HG03045 (cell line): Measurements from ENCODE around the gene CPNE2.

Experiments
- ATAC-seq: cut with Tn5 transposase; IDR thresholded peaks from one replicate; pipeline ENCODE4 v1.9.1; 2021; ENCODE audit warnings: mild to moderate bottlenecking, moderate library complexity; ENCODE audit not compliant: unreplicated experiment

The CPNE2 gene

DNA sequence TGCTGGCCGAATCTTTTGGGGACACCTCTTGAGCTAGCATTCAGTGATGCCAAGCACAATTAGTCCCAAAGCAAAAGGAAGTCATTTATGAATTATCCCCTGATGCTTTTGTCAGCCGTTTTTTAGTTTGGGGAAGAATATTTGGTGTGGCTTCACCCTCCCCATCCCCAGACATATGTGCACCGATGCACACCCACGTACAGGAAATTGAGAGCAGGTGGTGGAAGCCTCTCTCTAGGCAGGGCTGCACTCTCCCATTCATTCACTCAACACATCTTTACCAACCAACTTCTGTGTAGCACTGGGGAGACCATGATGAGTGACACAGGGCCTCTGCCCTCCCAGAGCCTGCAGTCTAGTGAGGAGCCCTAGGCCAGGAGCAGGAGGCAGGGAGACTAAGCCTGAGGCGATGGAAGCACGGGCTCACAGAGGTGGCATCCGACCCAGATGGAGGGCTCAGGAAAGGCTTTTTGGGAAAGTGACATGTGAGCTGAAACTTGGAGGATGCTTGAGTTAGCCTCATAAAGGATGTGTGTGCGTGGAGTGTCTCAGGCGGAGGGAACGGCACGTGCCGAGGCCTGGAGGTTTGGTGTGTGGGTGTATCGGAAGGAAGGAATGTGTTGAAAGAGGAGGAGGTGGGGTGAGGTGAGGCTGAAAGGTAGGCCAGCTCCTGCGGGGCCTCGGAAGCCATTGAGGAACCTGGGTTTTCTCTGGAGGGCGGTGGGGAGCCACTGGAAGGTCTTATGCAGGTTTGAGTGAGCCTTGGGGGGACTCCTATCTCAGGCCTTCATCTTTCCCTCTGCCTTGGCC lies 49.6 kb downstream of the CPNE2 start:
- ATAC-seq: no peak

- ATAC-seq: no peak
Measured at GRCh38 chr16:57143149-57143921, 51.0 kb downstream of the CPNE2 start.

DNA sequence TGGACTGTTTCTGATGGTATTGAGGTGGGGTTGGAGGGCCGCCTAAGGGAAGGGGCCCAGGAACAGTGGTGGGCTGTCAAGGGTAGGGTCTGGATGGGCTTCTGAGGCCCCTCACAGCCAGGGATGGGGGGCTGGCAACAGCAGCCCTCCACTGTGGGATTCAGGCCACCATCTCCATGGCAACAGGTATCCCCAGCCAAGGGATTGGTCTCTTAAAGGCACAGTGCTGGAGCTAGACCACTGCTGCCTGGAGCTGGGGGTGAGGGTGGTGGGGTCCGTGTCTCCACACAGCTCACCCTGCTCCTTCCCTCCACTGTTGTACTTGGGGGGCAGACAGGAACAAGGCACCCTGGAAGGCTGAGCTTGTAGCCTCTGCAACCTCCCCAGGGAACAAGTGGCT lies 51.6 kb downstream of the CPNE2 start:
- no peak for ATAC-seq

DNA sequence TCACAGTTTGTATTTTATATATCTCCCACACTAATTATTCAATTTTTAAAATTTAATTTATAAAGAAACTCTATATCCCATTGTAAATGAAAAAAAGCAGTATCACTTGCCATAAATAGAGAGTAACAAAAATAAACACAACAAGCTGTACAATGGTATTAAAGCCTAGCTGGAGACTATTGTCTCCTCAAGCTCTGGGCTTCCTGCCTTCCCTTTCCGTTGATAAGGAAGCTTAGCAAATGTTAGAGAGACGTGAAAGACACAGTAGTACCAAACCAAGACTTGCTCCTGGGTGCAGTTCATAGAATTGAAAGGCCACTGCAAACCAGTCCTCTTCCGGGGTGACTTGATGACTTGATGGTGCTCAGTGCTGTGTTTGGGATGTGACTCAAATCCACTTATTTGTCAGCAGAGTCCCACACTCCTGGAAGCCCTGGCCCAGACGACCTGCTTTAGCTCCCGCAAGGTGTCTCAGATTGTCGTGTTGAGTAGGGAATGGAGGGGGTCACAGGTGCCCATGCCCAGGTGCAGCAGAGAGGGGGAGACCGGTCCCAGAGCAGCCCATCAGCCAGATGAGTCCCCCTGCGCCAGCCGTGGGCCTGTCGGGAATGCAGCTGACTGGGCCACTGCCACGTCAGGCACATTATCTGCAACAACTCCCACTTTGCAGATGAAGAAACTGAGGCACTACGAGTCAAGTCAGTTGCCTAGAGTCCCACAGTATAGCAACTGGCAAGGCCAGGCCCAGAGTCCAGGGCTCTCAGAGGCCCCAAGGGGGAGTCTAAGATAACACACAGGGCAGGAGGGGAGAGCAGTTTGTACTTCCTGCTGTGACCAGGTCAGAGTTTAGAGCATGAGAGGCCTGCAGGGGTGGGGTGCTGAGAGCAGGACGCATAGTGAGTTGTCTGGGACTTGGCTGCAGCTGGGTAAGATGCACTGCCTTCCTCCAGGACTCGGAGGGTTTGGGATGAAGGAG lies 53.0 kb downstream of the CPNE2 start:
- ATAC-seq: no peak

DNA sequence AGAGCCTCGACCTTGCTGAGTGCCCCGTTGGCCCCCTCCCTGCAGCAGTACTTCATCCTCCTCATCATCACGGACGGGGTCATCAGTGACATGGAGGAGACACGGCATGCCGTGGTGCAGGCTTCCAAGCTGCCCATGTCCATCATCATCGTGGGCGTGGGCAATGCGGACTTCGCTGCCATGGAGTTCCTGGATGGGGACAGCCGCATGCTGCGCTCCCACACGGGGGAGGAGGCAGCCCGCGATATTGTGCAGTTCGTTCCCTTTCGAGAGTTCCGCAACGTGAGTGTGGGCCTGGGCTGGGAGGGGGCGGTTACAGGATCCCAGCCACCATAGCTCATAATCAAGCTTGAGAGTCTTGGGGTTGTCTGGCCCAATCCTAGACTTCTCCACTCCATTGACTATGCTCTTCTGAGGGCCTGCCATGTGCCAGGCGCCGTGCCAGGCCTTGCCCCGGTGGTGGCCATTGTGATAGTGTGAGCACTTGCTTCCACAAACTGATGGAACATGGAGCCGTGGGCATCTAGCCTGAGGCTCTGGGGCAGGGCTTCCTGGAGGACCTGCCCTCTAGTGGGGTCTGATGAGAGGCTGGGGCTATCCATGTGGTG lies 53.8 kb downstream of the CPNE2 start:
- ATAC-seq: no peak

- no peak for ATAC-seq
Measured at GRCh38 chr16:57146735-57147134, 54.4 kb downstream of the CPNE2 start.

DNA sequence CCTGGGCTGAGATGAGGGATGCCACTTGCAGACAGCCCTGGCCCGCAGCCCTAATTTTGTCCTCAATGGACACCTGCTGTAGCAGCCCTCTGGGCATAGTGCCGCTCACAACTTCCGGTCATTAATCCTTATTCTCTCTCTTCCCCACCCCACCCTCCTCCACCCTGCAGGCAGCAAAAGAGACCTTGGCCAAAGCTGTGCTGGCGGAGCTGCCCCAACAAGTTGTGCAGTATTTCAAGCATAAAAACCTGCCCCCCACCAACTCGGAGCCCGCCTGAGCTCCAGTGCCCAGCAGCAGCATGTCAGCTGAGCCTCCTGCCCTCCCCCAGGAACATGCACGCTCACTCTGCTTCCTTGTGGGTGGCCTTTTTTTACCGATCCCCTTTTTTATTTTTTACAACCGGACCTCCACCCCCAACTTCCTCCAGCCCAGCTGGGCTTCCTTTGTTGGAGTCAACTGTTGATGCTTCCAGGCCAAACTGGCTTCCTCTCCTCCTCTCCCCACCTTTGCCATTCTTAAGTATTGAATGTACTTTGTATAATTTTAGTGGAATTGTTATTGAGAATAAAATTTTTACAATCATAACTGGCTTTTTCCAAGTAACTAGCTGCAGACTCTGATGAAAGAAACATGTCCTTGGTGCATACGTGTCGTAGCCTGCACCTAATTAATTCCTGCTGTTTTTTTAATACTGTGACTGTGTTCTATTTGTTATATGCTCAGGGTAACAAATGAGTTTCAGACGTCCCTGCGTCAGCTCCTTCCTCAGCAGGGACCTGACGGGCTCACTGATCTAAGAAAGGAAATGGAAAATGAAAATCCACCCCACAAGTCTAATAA lies 55.2 kb downstream of the CPNE2 start:
- no peak for ATAC-seq

DNA sequence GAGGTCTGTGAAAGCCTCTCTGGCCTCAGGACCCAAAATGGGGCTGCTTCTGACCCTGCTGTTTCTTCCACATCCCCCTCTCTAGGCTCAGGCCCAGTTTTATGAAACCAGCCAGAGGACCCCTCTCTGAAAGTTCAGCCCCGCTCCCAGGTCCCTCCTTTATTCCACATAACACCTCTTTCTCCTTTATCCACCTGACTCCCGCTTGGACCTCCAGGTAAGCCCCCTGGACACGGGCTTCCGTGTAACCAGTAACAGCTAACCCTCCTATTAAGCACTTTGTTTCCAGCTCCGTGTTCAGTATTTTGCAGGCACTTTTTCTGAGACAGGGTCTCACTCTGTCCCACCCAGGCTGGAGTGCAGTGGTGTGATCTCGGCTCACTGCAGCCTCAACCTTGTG lies 56.1 kb downstream of the CPNE2 start:
- ATAC-seq: no peak

GRCh38 chr16:57149391-57149790 lies 57.0 kb downstream of the CPNE2 start:
- ATAC-seq: no peak

- no peak for ATAC-seq
Measured at GRCh38 chr16:57150682-57151330, 58.4 kb downstream of the CPNE2 start.

- no peak for ATAC-seq
Measured at GRCh38 chr16:57151369-57151768, 59.0 kb downstream of the CPNE2 start.

GRCh38 chr16:57152096-57153093 lies 60.0 kb downstream of the CPNE2 start:
- no peak for ATAC-seq

DNA sequence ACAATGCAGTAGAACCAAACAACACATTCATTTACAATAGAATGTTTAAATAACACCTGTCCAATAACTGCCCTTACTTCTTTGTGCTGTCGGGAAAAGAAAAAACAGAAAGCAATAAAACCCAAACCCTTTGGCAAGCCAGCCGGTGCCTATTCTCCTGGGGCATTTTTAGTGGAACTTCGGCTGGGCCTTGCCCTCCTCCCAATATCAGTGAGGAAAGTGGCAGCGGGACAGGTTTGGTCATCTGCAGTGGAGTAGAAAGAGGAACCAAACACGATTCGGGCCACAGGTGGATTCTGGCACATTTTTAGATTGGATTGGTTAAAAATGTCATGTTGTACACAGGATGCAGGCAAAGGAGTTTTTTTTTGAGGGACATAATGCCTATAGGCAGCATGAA lies 61.5 kb downstream of the CPNE2 start:
- ATAC-seq: no peak

- no peak for ATAC-seq
Measured at GRCh38 chr16:57155702-57156350, 63.4 kb downstream of the CPNE2 start.

GRCh38 chr16:57156351-57156703 lies 63.9 kb downstream of the CPNE2 start:
- no peak for ATAC-seq

GRCh38 chr16:57157533-57157932 lies 65.2 kb downstream of the CPNE2 start:
- no peak for ATAC-seq

- no peak for ATAC-seq
Measured at GRCh38 chr16:57159447-57159846, 67.1 kb downstream of the CPNE2 start.

DNA sequence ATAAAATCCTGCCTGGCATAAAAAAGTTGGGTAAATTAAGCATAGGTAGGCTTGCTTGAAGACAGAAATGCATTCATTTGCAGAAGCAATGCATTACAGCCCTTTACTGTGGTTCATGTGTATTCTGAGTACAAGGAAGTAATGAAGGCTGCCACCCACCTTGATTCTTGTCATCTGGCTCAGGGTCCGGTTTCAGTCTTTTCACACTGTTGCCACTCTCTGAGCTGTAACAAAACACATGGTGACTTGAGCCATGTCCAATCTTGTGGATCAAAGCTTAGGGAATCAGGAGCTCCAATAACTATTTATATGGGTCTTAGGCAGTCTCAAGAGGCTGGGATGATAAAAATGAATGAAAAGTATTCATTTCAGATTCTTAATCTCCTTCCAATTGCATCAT lies 71.5 kb downstream of the CPNE2 start:
- ATAC-seq: no peak
